HG03571 (cell line): ENCODE measurements around the gene MORN2.

Experiments used
- ATAC-seq: cut with Tn5 transposase; IDR thresholded peaks from one replicate; pipeline ENCODE4 v1.9.1; 2021; ENCODE audit not compliant: unreplicated experiment

The MORN2 gene

DNA sequence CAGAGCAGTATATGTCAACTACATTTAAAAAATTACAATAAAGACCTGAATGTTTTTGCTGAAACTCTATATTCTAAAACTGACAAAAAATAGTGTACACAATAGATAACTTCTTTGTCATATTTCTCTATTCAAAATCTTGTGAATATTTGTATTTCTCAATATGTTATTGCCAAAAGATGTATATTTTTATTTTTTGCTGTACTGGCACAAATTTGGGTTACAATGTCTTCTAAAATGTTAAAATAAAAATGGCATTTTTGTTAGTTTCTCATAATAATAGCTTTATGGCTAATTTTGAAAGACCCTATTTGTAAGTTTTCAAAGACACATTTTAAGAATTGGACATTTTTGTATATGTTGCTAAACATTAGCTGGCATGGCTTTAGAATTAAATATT is 13.3 kb downstream of the MORN2 start:
- ATAC-seq = no peak

DNA sequence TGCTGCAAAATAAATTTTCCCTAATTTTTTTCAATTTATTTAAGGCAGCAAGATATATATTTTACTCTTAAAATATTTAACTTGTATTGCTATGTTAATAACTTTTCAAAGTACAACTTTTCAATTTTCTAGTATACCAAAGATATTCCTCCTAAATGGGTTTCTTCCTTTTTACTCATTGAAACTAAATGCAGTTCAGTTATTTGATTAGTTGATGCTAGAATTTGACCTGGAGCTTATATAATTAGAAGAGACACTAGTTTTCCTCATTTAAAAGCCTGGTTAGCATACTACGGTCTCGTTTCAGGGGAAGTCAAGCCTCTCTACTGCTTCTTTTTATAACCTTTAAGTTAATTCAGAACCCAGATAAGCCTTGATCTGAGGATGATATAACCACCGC is 13.8 kb downstream of the MORN2 start, which contains the start of gene ARHGEF33:
Gene ARHGEF33 (plus strand): TSS at position 301 of the 400 bp plus-strand sequence. CDS start 29,573 bp downstream, outside the sequence.
- ATAC-seq = no peak

DNA sequence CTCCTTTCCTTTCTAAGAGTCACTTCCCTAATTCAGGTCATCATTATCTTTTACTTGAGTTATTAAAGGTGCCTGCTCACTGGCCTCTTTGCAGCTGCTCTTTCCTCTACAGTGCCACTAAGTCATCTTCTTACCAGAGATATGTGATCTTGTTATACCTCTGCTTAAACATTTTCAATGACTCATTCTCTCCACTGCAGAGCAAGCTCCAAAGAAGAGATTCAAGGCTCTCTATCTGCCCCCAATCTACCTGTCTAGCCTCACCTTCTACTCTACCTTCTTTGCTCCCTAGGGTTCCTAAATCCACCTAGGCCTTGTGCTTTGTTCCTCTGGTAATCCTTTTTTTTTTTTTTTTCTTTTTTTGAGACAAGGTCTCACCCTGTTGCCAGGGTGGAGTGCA is 17.0 kb downstream of the MORN2 start:
- no peak for ATAC-seq

DNA sequence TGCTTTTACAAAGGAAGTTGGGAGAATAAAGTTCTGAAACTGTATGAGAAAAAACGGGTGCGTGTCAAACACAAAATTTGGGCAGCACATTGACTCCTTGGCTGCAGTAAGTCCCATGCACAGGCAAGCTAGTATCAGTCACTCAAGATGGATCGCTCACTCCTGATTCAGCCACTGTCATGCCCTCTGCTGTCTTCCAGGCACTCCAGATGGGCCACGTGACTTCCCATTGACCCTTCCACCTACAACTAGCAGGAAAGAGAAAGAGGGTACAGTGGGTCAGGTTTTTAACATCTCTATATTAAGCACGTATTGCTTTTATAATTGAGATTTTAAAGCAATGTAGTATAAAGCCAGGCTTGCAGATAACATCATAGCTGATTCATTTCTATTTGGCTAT is 22.5 kb downstream of the MORN2 start:
- ATAC-seq = no peak

DNA sequence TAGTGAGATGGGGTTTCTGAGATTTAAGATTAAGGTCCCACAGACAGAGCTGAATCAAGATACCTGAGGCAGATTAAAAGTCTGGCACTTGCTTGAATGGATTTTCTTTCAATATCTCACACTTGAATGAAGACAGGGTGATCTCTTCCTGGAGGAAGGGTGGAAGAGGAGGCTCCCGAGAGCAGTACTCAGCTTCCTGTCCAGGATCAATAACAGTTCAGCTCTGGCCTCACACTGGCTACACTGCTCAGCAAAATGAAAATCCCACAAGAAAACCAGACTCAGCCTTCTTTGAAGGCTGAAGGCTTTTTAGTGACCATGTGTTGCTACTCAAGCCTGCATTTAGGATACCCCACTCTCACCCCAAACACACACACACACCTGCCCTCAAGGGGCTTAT is 24.9 kb downstream of the MORN2 start:
- ATAC-seq = no peak

DNA sequence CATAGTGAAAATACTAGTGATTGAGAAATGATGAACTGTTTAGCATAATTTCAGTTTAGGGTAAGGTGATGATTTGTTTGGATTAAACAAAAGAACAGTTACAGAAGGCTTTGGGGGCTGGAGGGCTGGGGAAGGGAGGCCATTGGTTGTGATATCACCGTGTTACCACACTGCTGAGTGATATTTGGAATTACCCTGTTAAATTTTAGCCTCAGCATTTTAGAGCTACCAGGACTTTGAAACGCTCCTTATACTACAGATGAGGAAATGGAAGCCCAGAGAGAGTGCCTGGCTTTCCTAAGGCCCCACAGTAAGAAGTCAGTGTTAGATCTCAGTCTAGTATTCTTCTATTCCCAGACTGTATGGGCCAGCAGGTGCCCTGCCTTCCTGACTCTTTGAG is 29.5 kb downstream of the MORN2 start:
- ATAC-seq = no peak

DNA sequence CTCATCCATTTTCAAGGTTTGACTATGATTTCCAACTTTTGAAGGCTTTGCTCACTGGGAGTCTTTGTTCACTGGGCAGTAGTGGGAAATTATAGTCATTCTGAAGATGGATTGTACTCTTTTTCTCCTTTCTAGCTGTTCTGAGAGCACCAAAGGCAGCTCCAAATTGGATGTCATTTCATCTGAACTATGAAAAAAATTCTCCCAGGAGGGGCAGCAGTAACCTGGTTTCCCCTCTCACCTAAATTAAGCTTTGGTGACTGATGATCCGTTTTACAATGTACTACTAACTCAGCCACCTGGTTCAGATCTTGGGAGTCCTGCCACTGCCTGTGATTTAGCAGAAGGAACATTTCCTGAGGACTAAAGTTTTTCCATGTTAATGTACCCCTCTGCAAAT is 31.5 kb downstream of the MORN2 start:
- ATAC-seq = no peak

DNA sequence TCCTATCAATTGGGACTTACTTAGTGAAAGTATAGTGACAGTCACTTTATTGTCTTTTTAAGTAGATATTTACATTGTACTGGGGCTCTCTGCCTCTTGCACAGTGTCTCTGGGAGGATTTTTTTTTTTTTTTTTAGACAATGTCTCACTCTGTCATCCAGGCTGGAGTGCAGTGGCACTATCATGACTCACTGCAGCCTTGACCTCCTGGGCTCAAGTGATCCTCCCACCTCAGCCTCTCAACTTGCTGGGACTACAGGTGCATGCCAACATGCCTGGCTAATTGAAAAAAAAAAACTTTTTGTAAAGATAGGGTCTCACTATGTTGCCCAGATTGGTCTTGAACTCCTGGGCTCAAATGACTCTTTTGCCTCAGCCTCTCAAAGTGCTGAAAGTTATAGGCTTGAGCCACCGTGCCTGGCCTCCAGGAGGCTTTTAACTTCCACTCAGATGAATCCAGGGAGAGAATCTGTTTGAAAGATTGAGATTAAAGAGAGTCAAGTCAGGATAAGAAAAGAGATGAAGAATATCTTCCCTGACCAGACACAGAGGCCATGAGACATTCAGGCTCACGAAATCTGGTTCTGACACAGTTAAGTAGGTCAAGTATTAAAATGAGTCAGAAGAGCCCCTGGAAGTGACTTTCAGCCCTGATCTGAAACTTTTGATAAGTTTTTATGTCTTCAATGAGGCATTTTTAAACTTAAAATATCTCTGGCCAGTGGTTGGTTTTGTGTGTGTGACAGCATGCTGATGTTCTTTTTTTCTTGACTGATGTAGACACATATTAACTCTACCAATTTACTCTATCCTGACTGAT is 32.2 kb downstream of the MORN2 start:
- ATAC-seq = peak; percentile 86

DNA sequence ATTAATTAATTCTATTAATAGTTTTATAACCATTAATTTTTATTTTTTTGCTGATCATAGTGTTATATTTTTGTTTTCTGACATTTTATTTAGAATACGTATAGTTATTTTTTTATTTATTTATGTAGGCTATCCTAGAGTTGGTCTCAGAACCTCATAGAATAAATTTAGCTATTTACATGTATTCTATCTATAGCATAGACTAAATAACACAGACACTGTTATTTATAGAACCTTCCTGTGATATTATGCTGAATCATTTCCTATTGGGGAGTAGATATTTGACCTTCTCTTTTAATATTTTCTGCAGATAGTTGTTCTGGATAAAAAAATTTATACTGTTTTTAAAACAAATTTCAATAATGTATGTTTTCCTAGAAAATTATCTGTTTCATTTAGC is 34.1 kb downstream of the MORN2 start:
- ATAC-seq = no peak

DNA sequence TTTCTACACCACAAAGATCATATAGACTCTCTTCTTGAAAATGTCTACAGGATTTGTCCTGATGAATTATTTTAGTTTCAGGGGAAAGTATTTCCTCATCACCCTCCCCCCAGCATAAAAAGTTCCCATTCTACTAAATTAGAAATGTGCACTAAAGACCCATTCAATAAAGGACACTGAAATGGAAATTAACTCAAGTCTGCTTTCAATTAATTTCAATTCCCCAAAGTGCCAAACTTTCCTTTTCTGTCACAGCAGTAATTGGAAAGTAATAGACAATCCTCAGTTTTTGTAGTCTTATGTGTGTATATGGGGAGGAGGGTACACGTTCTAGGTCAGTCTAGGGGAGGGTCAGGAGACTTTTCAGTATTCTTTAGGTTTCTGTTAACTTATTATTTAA is 35.4 kb downstream of the MORN2 start:
- ATAC-seq = no peak

DNA sequence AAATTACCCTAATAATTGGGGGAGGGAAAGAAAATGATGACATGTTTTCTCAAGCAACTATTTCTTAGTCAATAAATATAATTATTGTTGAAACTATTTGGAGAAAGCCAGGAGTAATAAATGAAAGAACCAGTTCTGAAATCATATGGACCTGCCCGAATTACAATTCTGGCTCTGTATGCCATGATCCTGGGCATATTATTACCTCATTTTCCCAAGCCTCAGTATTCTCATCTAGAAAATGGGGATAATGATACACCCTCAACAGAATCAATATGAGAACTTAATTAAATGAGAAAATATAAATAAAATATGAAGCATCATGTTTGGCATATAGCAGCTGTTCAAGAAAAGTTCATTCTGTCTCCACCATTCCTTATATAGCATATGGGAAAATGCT is 36.8 kb downstream of the MORN2 start:
- no peak for ATAC-seq

DNA sequence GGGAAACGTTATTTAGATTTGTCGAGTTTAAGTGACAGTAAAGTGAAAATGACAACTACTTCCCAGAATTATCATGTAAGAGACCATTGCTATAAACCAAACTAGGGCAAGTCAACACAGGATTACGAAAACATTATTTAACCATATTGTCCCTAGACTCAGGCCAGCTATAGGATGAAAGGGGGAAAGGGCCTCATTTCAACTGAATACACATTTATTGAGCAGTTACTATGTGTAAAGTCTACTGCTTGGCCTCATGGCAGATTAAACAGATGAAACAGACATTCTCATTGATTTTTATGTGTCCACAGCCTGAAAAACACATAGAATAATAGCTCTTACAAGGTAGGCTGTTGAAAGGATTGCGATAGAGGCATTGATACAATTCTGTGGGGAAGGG is 46.6 kb downstream of the MORN2 start:
- ATAC-seq = no peak

DNA sequence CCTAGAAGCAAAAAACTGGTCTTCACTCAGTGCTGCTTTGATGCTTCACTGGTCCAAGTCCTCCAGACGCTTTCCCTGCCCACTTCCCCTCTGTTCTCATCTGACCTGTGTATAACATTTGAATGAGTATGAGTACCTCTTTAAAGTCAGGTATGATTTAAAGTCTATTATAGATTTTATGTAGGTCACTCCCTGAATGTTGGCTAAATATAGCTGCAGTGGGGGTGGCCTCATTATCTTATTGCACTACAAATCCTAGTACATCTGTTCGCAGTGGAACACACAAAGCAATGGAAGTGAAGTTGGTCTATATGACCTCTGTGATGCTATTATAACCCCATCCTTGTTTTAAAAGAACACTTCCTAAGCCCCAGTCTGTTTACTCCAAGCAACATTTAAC is 47.1 kb downstream of the MORN2 start:
- ATAC-seq = no peak

DNA sequence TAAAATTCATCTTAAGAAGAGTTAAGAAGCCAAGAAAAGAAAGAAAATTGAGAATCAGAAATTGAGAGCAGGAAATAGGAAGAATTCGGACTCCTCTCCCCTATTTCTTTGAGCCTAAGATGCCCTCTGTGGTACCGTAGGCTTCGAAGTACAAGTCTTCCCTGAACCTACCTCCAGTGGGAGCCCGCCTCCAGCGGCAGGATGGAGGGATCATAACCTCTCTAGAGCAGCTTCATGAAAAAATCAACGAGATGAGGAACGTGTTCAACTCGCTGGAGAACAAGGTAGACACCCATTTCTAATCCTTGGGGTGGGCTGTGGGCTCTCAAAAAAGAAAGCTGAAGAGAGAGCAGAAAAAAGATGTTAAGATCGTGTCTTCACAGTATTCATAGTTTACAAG is 50.2 kb downstream of the MORN2 start:
- ATAC-seq = no peak

DNA sequence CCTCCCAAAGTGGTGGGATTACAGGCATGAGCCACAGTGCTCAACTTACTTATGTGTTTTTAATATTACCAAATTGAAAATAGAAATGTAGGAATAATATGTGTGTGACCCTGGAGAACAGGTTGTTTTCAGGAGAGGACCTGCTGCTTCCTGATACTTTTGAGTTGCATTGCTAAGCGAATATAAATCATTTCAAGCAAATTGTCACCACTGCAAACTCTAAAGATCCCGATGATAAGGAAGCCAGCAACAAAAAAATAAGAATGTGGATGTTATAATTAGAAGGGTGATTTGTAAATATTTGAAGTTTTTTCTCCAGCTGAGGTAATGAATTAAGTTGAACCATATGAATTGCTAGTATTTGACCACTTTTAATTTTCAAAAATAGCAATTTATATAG is 54.8 kb downstream of the MORN2 start:
- ATAC-seq = no peak
